ENCODE measurements around the gene ZNF775. TPM values are rescaled to one million over a fixed set of nuclear protein-coding genes. Genes with fewer than 3 reads are reported as not detected.
A peak's percentile ranks its signal among the peaks of the same experiment; 100 is the strongest.

The ZNF775 gene
- total and polyA plus RNA-seq, 4 experiments from 2014 or later = 0.67 to 7.6 (median 4.9) TPM

DNA sequence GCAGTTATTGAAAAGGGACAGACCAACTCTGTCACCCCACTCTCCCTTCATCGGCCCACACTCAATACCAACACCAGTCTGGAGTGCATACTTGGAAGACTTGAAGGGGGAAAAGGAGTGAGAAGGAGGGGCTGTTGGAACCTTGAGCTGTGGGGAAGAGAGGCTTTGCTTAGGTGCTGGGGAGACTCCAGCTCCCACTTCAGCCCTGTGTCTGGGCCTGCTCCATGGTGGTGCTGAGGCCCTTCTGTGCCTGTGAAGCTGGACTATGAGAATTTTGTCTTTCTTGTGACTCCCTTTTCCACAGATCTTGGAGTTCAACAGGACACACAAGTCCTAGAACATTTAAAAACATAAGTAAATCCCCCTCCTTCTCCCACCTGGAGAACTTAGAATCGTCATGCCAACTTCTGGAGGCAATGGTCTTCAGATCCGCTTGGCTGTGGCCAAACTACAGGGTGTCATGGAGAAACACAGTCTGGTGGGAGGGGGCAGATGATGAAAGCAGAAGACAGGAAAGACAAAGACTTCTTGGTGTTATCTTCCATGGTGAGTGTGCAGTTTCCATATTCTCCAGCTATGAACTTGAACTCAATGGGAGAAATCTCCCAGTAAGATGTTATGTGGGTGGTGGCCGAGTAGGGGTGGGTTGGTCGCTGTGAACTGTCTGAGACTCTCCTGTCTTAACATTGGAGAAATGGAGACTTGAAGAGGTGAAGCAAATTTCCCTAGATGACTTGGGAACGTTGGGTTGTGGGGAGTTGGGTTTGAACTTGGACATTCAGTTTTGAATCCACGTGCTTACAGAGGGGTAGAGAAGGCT, 52.9 kb downstream of the ZNF775 start:
- ChIA-PET CTCF (ENCODE audit: partially characterized antibody) (interaction anchor here (1.1 to 2.0 kb wide), 3 partner anchors 10 to 347 kb away, joined by 4 to 9 read pairs (median 5); no protein-coding TSS in a partner anchor), POLR2A (ENCODE audit: partially characterized antibody) (interaction anchor here (0.6 kb wide), 1 partner anchor 10 kb away, joined by 4 read pairs; no protein-coding TSS in a partner anchor)
- Mint-ChIP-seq H3K4me3 (no peak overlapping the region), H3K27ac (no peak overlapping the region), H3K27me3 (peaks cover 0 to 3% of the 10 kb centered on the region in 2 donors), H3K36me3 (no peaks in the 10 kb centered on the region), H3K9me3 (no peaks in the 10 kb centered on the region), H3K4me1 (peaks cover 3 to 20% (median 10%) of the 10 kb centered on the region in 4 donors)
- no peak for DNase-seq
- Histone ChIP-seq H3K27me3 (ENCODE audit: insufficient read depth, low read length) (no peaks in the 10 kb centered on the region), H3K4me3 (ENCODE audit: low read length in 2 of 2) (no peak overlapping the region), H3K9me3 (ENCODE audit: control insufficient read depth in 1 of 2, low read length in 2 of 2) (no peaks in the 10 kb centered on the region), H3K4me1 (ENCODE audit: insufficient read depth, low read length) (no peaks in the 10 kb centered on the region), H3K36me3 (ENCODE audit: insufficient read depth, low read length) (no peaks in the 10 kb centered on the region), H3K27ac (ENCODE audit: low read depth, low read length) (no peak overlapping the region)
- intact Hi-C loops (cut with micrococcal nuclease) = no loop called here

DNA sequence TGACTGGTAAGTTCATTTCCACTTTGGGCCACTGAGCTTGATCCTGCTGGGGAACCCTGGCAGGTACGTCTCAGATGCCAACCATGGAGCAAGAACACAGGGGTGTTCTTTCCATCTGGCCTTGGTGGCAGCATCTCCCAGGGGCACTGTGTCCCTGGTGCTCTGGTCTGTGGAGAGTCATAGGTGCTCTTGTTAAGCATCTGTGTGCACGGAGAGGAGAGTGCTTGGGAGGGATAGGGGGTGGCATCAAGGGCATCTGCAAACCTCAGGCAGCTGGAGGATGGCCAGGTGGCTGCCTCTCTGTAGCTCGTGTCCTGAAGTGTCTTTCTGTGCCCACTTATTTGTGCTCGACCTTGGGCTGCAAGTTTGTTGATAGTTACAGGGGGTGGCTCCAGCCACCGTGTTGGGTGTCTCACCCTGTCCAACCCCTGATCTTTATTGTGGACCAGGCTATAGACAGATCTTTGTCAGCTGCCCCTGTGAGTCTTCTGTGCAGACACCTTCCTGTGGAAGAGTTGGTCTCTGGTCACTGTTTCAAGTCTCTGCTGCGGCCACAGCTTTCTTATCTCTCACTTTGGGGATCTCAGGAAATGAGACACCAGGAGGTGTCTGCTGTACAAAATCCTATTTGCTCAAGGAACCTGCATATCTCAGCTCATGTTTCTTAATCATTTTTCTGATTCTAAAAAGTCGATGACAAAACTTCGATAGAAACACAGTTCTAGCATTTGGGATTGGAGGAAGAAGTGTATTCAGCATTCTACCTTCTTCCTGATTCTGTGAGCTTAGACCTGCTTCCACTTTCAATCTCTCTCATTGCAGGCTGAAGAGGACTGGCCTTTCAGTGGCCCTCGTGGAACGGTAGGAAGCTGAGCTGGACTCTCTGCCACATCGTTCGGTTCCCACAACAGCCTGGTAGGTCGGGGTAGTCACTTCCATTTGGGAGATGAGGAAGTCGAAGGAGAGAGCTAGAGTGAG, 54.1 kb downstream of the ZNF775 start:
- H3K4me3 Mint-ChIP-seq = peak overlapping the region in 7 of 8 donors; percentile 4 to 75 (median 58)
- Histone ChIP-seq H3K4me1 (ENCODE audit: insufficient read depth, low read length) (no peaks in the 10 kb centered on the region), H3K9me3 (ENCODE audit: control insufficient read depth in 1 of 2, low read length in 2 of 2) (no peaks in the 10 kb centered on the region), H3K27me3 (ENCODE audit: insufficient read depth, low read length) (no peaks in the 10 kb centered on the region), H3K4me3 (ENCODE audit: low read length in 2 of 2) (no peak overlapping the region), H3K27ac (ENCODE audit: low read depth, low read length) (no peak overlapping the region), H3K36me3 (ENCODE audit: insufficient read depth, low read length) (no peaks in the 10 kb centered on the region)
- H3K27me3 Mint-ChIP-seq = peaks cover 0 to 3% of the 10 kb centered on the region in 2 donors
- H3K4me1 Mint-ChIP-seq = peaks cover 3 to 16% (median 10%) of the 10 kb centered on the region in 4 donors
- no peaks in the 10 kb centered on the region for H3K36me3 Mint-ChIP-seq
- H3K27ac Mint-ChIP-seq = peak overlapping the region in 4 of 7 donors; percentile 21 to 82 (median 80)
- ChIA-PET POLR2A (ENCODE audit: partially characterized antibody) (interaction anchor here (0.9 kb wide), 1 partner anchor 26 kb away, joined by 4 read pairs; no protein-coding TSS in a partner anchor), CTCF (ENCODE audit: partially characterized antibody) (interaction anchor here (0.5 to 2.0 kb wide), 3 partner anchors 9 to 346 kb away, joined by 3 to 9 read pairs (median 3); no protein-coding TSS in a partner anchor)
- DNase-seq = no peak
- intact Hi-C loops (cut with micrococcal nuclease) = no loop called here
- no peaks in the 10 kb centered on the region for H3K9me3 Mint-ChIP-seq

DNA sequence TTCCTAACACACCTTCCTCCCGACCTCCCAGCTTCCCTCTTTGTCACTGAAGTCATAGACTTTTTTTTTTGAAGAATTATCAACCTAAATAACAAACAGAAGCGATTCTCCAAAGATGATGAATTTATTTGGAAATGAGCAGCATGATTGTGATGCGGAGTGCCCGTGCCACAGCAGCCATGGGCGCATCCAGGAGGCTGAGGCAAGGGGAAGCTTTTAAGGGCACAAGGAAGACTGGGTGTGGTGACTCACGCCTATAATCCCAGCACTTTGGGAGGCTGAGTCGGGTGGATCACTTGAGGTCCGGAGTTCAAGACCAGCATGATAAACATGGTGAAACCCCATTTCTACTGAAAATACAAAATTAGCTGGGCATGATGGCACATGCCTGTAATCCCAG, 55.1 kb downstream of the ZNF775 start:
- H3K27me3 ChIP-seq (ENCODE audit: insufficient read depth, low read length) = no peaks in the 10 kb centered on the region
- intact Hi-C loops (cut with micrococcal nuclease) = no loop called here
- H3K27ac ChIP-seq (ENCODE audit: low read depth, low read length) = no peak overlapping the region
- H3K4me1 ChIP-seq (ENCODE audit: insufficient read depth, low read length) = no peaks in the 10 kb centered on the region
- POLR2A ChIA-PET (ENCODE audit: partially characterized antibody) = no interaction called here
- peak overlapping the region in 1 of 8 donors; percentile 3 for H3K4me3 Mint-ChIP-seq
- no peak overlapping the region for H3K27ac Mint-ChIP-seq
- peaks cover 0 to 3% of the 10 kb centered on the region in 2 donors for H3K27me3 Mint-ChIP-seq
- no peaks in the 10 kb centered on the region for H3K36me3 Mint-ChIP-seq
- peaks cover 3 to 23% (median 10%) of the 10 kb centered on the region in 4 donors for H3K4me1 Mint-ChIP-seq
- DNase-seq = no peak
- H3K36me3 ChIP-seq (ENCODE audit: insufficient read depth, low read length) = no peaks in the 10 kb centered on the region
- CTCF ChIA-PET (ENCODE audit: partially characterized antibody) = interaction anchor here (0.5 kb wide), 1 partner anchor 10 kb away, joined by 3 read pairs; no protein-coding TSS in a partner anchor
- no peaks in the 10 kb centered on the region for H3K9me3 Mint-ChIP-seq
- H3K9me3 ChIP-seq (ENCODE audit: control insufficient read depth in 1 of 2, low read length in 2 of 2) = no peaks in the 10 kb centered on the region
- no peak overlapping the region for H3K4me3 ChIP-seq (ENCODE audit: low read length in 2 of 2)

DNA sequence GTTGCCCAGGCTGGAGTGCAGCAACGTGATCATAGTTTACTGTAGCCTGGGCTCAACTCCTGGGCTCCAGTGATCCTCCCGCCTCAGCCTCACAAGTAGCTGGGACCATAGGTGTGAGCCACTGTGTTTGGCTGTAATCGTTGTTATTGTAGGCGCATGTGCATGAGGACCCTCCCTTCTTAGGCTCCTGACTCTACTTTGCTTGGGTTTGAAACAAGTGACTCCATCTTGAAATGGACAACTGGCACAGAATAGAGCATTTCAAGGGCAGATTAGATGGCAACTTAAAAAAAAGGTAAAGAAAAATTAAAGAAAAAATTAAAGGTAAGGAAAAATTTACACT, 55.9 kb downstream of the ZNF775 start:
- CTCF ChIA-PET (ENCODE audit: partially characterized antibody) = no interaction called here
- DNase-seq = no peak

DNA sequence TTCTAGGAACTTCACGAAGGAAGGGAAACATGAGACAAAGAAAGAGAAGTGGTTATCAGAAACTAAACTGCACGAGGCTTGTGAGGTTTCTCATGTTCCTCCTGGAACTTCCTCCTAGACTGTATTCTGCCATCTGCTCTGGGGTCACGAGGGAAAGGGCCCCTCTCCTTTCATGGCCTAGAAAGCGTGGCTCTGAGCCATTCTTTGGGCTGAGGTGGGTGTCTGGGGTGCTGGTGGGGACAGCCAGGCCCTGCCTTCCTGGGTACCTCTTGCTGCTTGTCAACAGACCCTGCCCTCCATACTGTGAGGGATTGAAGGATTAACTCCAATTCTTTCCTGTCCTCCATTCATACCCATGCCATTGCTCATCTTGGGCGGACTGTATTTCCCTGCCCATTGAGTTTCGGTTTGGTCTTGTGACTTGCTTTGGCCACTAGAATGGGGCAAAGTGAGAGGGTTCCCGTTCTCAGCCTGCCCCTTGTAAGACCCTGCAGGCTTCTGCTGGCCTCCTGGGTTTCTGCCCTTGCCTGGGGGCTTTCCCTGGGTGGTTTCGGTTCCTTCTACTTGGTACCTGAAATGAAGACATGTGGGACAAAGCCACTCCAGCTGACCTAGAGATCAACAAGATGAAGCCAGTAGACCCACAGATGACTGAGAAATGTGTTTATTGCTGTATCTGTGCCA, 56.4 kb downstream of the ZNF775 start:
- no peak overlapping the region for H3K4me3 Mint-ChIP-seq
- no peaks in the 10 kb centered on the region for H3K9me3 ChIP-seq (ENCODE audit: control insufficient read depth in 1 of 2, low read length in 2 of 2)
- H3K27ac ChIP-seq (ENCODE audit: low read depth, low read length) = no peak overlapping the region
- CTCF ChIA-PET (ENCODE audit: partially characterized antibody) = no interaction called here
- peaks cover 0 to 3% (median 0%) of the 10 kb centered on the region in 8 donors for H3K9me3 Mint-ChIP-seq
- no peaks in the 10 kb centered on the region for H3K36me3 ChIP-seq (ENCODE audit: insufficient read depth, low read length)
- POLR2A ChIA-PET (ENCODE audit: partially characterized antibody) = no interaction called here
- H3K4me1 Mint-ChIP-seq = peaks cover 13 to 34% (median 20%) of the 10 kb centered on the region in 4 donors
- peak overlapping the region in 1 of 7 donors; percentile 1 for H3K27ac Mint-ChIP-seq
- no peaks in the 10 kb centered on the region for H3K36me3 Mint-ChIP-seq
- H3K4me3 ChIP-seq (ENCODE audit: low read length in 2 of 2) = no peak overlapping the region
- H3K27me3 ChIP-seq (ENCODE audit: insufficient read depth, low read length) = no peaks in the 10 kb centered on the region
- intact Hi-C loops (cut with micrococcal nuclease) = no loop called here
- peaks cover 5% of the 10 kb centered on the region for H3K4me1 ChIP-seq (ENCODE audit: insufficient read depth, low read length)
- no peak for DNase-seq
- H3K27me3 Mint-ChIP-seq = peaks cover 0 to 3% of the 10 kb centered on the region in 2 donors

More for the DNA sequence above, 55.9 kb downstream of the ZNF775 start:
- H3K27me3 Mint-ChIP-seq = peaks cover 0 to 3% of the 10 kb centered on the region in 2 donors
- no peak overlapping the region for H3K27ac Mint-ChIP-seq
- Histone ChIP-seq H3K27me3 (ENCODE audit: insufficient read depth, low read length) (no peaks in the 10 kb centered on the region), H3K36me3 (ENCODE audit: insufficient read depth, low read length) (no peaks in the 10 kb centered on the region), H3K4me1 (ENCODE audit: insufficient read depth, low read length) (peaks cover 3% of the 10 kb centered on the region), H3K27ac (ENCODE audit: low read depth, low read length) (no peak overlapping the region), H3K9me3 (ENCODE audit: control insufficient read depth in 1 of 2, low read length in 2 of 2) (no peaks in the 10 kb centered on the region), H3K4me3 (ENCODE audit: low read length in 2 of 2) (no peak overlapping the region)
- intact Hi-C loops (cut with micrococcal nuclease) = no loop called here
- no peak overlapping the region for H3K4me3 Mint-ChIP-seq
- peaks cover 10 to 30% (median 15%) of the 10 kb centered on the region in 4 donors for H3K4me1 Mint-ChIP-seq
- POLR2A ChIA-PET (ENCODE audit: partially characterized antibody) = no interaction called here
- no peaks in the 10 kb centered on the region for H3K9me3 Mint-ChIP-seq
- H3K36me3 Mint-ChIP-seq = no peaks in the 10 kb centered on the region

DNA sequence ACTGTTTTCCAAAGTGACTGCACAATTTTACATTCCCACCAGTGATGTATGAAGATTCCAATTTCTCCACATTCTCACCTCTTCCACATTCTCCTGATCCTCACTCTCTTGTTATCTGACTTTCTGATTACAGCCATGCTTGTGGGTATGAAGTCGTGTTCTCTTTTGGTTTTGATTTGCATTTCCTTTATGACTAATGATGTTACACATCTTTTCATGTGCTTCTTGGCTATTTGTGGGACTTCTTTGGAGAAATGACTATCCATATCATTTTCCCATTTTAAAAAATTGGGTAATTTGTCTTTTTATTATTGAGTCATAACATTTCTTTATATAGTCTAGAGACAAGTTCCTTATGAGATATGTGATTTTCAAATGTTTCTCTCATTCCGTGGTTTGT, 60.8 kb downstream of the ZNF775 start:
- Mint-ChIP-seq H3K27me3 (no peaks in the 10 kb centered on the region), H3K4me3 (peak overlapping the region in 5 of 8 donors; percentile 0 to 22 (median 0)), H3K27ac (peak overlapping the region in 5 of 7 donors; percentile 0 to 30 (median 10)), H3K36me3 (no peaks in the 10 kb centered on the region), H3K4me1 (peaks cover 9 to 18% (median 13%) of the 10 kb centered on the region in 4 donors), H3K9me3 (peaks cover 0 to 14% (median 10%) of the 10 kb centered on the region in 8 donors)
- Histone ChIP-seq H3K4me3 (ENCODE audit: low read length in 2 of 2) (no peak overlapping the region), H3K9me3 (ENCODE audit: control insufficient read depth in 1 of 2, low read length in 2 of 2) (no peaks in the 10 kb centered on the region), H3K27ac (ENCODE audit: low read depth, low read length) (no peak overlapping the region), H3K27me3 (ENCODE audit: insufficient read depth, low read length) (no peaks in the 10 kb centered on the region), H3K36me3 (ENCODE audit: insufficient read depth, low read length) (no peaks in the 10 kb centered on the region), H3K4me1 (ENCODE audit: insufficient read depth, low read length) (peaks cover 5% of the 10 kb centered on the region)
- intact Hi-C loops (cut with micrococcal nuclease) = no loop called here
- peak in 1 of 5 donors; percentile 15 for DNase-seq
- ChIA-PET POLR2A (ENCODE audit: partially characterized antibody) (no interaction called here), CTCF (ENCODE audit: partially characterized antibody) (interaction anchor here (0.6 to 1.1 kb wide), 2 partner anchors 154 to 316 kb away, joined by 3 read pairs; no protein-coding TSS in a partner anchor)

Measured in CD4-positive, alpha-beta memory T cell (primary cell).